GM12872 (cell line): Measurements from ENCODE around the gene ZFAND3.

Experiments
- CTCF ChIP-seq: IDR thresholded peaks from 3 replicates; pipeline ENCODE4 v1.5.1; 2011; ENCODE audit warnings: low read depth, mild to moderate bottlenecking, low read length, moderate library complexity; ENCODE audit not compliant: insufficient read depth

Gene ZFAND3

GRCh38 chr6:37878150-37878710, 58.7 kb downstream of the ZFAND3 start:
- no peak for TF ChIP-seq CTCF

- no peak for TF ChIP-seq CTCF
These were observed 62.8 kb downstream of the ZFAND3 start for GRCh38 chr6:37882292-37882691.

- no peak for TF ChIP-seq CTCF
These were observed 63.3 kb downstream of the ZFAND3 start for GRCh38 chr6:37882724-37883413.

GRCh38 chr6:37884548-37884947, 65.0 kb downstream of the ZFAND3 start:
- TF ChIP-seq CTCF: no peak

- no peak for TF ChIP-seq CTCF
These were observed 69.5 kb downstream of the ZFAND3 start for GRCh38 chr6:37889051-37889450.

GRCh38 chr6:37889486-37889885, 70.0 kb downstream of the ZFAND3 start:
- TF ChIP-seq CTCF: no peak

GRCh38 chr6:37891072-37891471, 71.5 kb downstream of the ZFAND3 start:
- TF ChIP-seq CTCF: no peak
